ENCODE data around the gene HECTD2.

HECTD2 gene

DNA sequence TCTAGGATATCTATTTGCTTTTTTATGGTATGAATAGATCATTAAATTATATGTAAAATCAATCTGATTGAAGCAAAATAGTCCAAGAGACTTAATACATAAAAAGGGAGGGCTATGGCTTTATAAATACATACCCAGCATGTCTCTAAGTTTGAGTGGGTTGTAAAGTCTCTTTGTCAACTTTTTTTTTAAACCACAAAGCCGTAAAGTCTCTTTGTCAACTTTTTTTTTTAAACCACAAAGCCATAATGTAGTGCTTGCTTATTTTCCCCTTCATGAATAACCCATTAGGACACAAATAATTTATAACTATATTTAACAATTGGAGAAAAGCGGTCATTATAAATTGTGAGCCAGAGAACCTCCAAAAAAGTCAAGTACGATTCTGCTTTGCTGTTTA is 5.7 kb downstream of the HECTD2 start:
- H3K79me2 ChIP-seq (ENCODE audit: insufficient read depth, low read length): peaks cover 10% of the 10 kb centered on the region
- H3K4me1 ChIP-seq (ENCODE audit: insufficient read depth, low read length, poor library complexity, severe bottlenecking): peaks cover 40% of the 10 kb centered on the region
- H3F3A ChIP-seq (ENCODE audit: low read depth): no peaks in the 10 kb centered on the region

DNA sequence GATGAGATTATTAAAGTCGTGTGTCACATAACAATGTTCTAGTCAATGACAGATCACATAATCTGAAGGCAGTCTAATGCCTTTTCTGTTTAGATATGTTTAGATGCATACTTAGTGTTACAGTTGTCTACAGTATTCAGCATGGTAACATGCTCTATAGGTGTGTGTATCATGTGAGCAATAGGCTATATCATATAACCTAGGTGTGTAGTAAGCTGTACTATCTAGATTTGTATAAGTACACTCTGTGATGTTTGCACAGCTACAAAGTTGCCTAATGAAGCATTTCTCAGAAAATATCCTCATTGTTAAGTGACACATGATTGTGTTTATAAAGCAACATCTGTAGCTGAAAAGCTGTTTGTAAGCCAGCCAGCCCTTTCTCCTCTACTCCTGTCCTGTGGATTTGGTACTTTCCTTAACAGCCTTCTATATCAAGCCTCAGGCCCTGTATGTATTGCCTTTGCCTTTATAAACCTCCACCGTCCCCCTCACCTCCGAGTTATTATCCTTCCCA is 6.3 kb downstream of the HECTD2 start:
- Histone ChIP-seq H3K4me1 (ENCODE audit: insufficient read depth, low read length, poor library complexity, severe bottlenecking) (peaks cover 34% of the 10 kb centered on the region), H3F3A (ENCODE audit: low read depth) (no peaks in the 10 kb centered on the region), H3K4me3 (ENCODE audit: low read length, poor library complexity, severe bottlenecking) (no peak overlapping the region), H2AFZ (ENCODE audit: low read length) (no peak overlapping the region), H3K4me2 (ENCODE audit: low read depth, low read length, poor library complexity, severe bottlenecking) (peak overlapping the region; percentile 45), H3K9me3 (ENCODE audit: insufficient read depth, low read depth, low read length) (no peaks in the 10 kb centered on the region), H3K36me3 (ENCODE audit: insufficient read depth, low read length) (no peaks in the 10 kb centered on the region), H4K20me1 (ENCODE audit: insufficient read depth, low read length, poor library complexity, severe bottlenecking) (peaks cover 33% of the 10 kb centered on the region), H3K9me2 (replicated peaks; ENCODE audit: low read depth, low read length) (no peaks in the 10 kb centered on the region), H3K9ac (ENCODE audit: low read depth, low read length, poor library complexity, severe bottlenecking) (no peak overlapping the region), H3K79me2 (ENCODE audit: insufficient read depth, low read length) (peaks cover 4% of the 10 kb centered on the region; the same call in 1 of the 2 replicates), H3K27me3 (ENCODE audit: insufficient read depth, low read length, poor library complexity, severe bottlenecking) (no peaks in the 10 kb centered on the region)
- no peak for TF ChIP-seq EZH2phosphoT487 (IDR thresholded peaks at IDR 0.05; ENCODE audit: borderline replicate concordance)
- TF ChIP-seq, protein P1, sequence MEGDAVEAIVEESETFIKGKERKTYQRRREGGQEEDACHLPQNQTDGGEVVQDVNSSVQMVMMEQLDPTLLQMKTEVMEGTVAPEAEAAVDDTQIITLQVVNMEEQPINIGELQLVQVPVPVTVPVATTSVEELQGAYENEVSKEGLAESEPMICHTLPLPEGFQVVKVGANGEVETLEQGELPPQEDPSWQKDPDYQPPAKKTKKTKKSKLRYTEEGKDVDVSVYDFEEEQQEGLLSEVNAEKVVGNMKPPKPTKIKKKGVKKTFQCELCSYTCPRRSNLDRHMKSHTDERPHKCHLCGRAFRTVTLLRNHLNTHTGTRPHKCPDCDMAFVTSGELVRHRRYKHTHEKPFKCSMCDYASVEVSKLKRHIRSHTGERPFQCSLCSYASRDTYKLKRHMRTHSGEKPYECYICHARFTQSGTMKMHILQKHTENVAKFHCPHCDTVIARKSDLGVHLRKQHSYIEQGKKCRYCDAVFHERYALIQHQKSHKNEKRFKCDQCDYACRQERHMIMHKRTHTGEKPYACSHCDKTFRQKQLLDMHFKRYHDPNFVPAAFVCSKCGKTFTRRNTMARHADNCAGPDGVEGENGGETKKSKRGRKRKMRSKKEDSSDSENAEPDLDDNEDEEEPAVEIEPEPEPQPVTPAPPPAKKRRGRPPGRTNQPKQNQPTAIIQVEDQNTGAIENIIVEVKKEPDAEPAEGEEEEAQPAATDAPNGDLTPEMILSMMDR (conservative IDR thresholded peaks at IDR 0.05; ENCODE audit: low read length): no peak

More for the DNA sequence above, 5.7 kb downstream of the HECTD2 start:
- no peaks in the 10 kb centered on the region for H3K9me3 ChIP-seq (ENCODE audit: insufficient read depth, low read depth, low read length)
- H2AFZ ChIP-seq (ENCODE audit: low read length): no peak overlapping the region
- no peaks in the 10 kb centered on the region for H3K9me2 ChIP-seq (replicated peaks; ENCODE audit: low read depth, low read length)
- H3K9ac ChIP-seq (ENCODE audit: low read depth, low read length, poor library complexity, severe bottlenecking): no peak overlapping the region
- H3K36me3 ChIP-seq (ENCODE audit: insufficient read depth, low read length): no peaks in the 10 kb centered on the region
- H3K27me3 ChIP-seq (ENCODE audit: insufficient read depth, low read length, poor library complexity, severe bottlenecking): no peaks in the 10 kb centered on the region
- H3K4me2 ChIP-seq (ENCODE audit: low read depth, low read length, poor library complexity, severe bottlenecking): peak overlapping the region; percentile 45
- no peak overlapping the region for H3K4me3 ChIP-seq (ENCODE audit: low read length, poor library complexity, severe bottlenecking)
- peaks cover 38% of the 10 kb centered on the region for H4K20me1 ChIP-seq (ENCODE audit: insufficient read depth, low read length, poor library complexity, severe bottlenecking)
- TF ChIP-seq, protein P1 (conservative IDR thresholded peaks at IDR 0.05; ENCODE audit: low read length): no peak
- no peak for TF ChIP-seq EZH2phosphoT487 (IDR thresholded peaks at IDR 0.05; ENCODE audit: borderline replicate concordance)

DNA sequence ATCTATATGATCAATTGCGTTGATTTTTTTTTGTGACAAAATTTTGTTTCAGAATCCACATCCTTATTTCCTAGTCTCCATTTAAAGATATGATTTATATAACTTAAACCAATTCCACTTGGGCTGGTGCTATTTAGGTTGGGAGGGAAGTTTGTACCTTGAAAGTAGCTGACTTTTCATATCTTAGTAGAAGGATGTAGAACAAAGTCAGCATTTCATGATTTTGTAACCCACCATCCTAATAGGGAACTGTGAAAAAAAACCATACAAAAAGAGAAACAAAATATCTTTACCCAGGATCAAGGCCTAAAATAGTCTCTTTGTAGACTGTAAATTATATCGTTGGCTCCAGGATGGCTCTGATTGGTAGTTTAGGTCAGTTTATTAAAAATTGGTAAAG is 8.3 kb downstream of the HECTD2 start:
- Histone ChIP-seq H3K27me3 (ENCODE audit: insufficient read depth, low read length, poor library complexity, severe bottlenecking) (no peaks in the 10 kb centered on the region), H3K4me2 (ENCODE audit: low read depth, low read length, poor library complexity, severe bottlenecking) (no peak overlapping the region), H3K9me2 (replicated peaks; ENCODE audit: low read depth, low read length) (no peaks in the 10 kb centered on the region), H3K4me1 (ENCODE audit: insufficient read depth, low read length, poor library complexity, severe bottlenecking) (peaks cover 29% of the 10 kb centered on the region), H3K9me3 (ENCODE audit: insufficient read depth, low read depth, low read length) (no peaks in the 10 kb centered on the region), H3K36me3 (ENCODE audit: insufficient read depth, low read length) (no peaks in the 10 kb centered on the region), H3K79me2 (ENCODE audit: insufficient read depth, low read length) (0 out of 2 replicates have a peak, but pooled peaks cover 4% of the 10 kb centered on the region), H2AFZ (ENCODE audit: low read length) (no peak overlapping the region), H3K4me3 (ENCODE audit: low read length, poor library complexity, severe bottlenecking) (no peak overlapping the region), H3K9ac (ENCODE audit: low read depth, low read length, poor library complexity, severe bottlenecking) (no peak overlapping the region), H4K20me1 (ENCODE audit: insufficient read depth, low read length, poor library complexity, severe bottlenecking) (peaks cover 24% of the 10 kb centered on the region), H3F3A (ENCODE audit: low read depth) (no peaks in the 10 kb centered on the region)
- no peak for TF ChIP-seq EZH2phosphoT487 (IDR thresholded peaks at IDR 0.05; ENCODE audit: borderline replicate concordance)
- TF ChIP-seq, protein P1 (conservative IDR thresholded peaks at IDR 0.05; ENCODE audit: low read length): no peak
